Peyer's patch (tissue), 4 donors: ENCODE data around the gene CADM4.

ENCODE experiments used
- POLR2A ChIP-seq, 2 donors: fragments of 450-650 bp; IDR thresholded peaks; one replicate each; pipeline ENCODE4 v1.5.1; 2017; ENCODE audit warnings: antibody characterized with exemption in 2 of 2, mild to moderate bottlenecking in 2 of 2, moderate library complexity in 2 of 2
- TF ChIP-seq, protein P1 (sequence below), 6 experiments: fragments of 450-650 bp in 4 of 6; fragments of 200-600 bp in 2 of 6; sonication (generic) in 1 of 6; IDR thresholded peaks; one replicate each; pipeline ENCODE4 v1.5.1; 2017 to 2019; ENCODE audit warnings: antibody characterized with exemption in 6 of 6, mild to moderate bottlenecking in 3 of 6, moderate library complexity in 1 of 6

DNA sequence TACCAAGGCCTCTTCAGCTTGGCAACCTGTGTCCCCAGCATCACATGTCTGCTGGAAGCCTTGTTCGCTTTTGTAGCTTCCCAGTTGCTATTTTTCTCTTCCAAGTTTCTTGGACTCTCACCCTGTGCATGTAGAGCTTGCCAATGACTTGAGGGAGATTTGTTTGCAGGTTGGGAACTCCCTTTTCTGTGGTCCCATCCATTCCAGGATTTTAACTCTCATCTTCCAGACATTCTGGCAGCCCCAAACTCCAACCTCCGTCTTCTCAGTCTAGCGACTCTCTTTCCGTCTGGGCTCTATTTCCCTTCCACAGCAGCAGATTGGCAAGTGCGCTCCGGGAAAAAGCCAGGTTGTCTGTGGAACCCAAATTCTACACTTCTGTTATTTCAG, 21.3 kb upstream of the CADM4 start:
- TF ChIP-seq, protein P1, sequence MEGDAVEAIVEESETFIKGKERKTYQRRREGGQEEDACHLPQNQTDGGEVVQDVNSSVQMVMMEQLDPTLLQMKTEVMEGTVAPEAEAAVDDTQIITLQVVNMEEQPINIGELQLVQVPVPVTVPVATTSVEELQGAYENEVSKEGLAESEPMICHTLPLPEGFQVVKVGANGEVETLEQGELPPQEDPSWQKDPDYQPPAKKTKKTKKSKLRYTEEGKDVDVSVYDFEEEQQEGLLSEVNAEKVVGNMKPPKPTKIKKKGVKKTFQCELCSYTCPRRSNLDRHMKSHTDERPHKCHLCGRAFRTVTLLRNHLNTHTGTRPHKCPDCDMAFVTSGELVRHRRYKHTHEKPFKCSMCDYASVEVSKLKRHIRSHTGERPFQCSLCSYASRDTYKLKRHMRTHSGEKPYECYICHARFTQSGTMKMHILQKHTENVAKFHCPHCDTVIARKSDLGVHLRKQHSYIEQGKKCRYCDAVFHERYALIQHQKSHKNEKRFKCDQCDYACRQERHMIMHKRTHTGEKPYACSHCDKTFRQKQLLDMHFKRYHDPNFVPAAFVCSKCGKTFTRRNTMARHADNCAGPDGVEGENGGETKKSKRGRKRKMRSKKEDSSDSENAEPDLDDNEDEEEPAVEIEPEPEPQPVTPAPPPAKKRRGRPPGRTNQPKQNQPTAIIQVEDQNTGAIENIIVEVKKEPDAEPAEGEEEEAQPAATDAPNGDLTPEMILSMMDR (IDR thresholded peaks at IDR 0.05): no peak
- TF ChIP-seq POLR2A (IDR thresholded peaks at IDR 0.05): no peak
